Measurements from ENCODE around the gene COPZ1.
"Not testable (repeated sequence)": the region's sequence is repeated elsewhere in the genome, so short reads cannot be mapped to it uniquely, and the experiment has no call there.

Gene COPZ1

GRCh38 chr12:54337280-54337842 lies 12.4 kb downstream of the COPZ1 start:
- DNase-seq, result no peak

DNA sequence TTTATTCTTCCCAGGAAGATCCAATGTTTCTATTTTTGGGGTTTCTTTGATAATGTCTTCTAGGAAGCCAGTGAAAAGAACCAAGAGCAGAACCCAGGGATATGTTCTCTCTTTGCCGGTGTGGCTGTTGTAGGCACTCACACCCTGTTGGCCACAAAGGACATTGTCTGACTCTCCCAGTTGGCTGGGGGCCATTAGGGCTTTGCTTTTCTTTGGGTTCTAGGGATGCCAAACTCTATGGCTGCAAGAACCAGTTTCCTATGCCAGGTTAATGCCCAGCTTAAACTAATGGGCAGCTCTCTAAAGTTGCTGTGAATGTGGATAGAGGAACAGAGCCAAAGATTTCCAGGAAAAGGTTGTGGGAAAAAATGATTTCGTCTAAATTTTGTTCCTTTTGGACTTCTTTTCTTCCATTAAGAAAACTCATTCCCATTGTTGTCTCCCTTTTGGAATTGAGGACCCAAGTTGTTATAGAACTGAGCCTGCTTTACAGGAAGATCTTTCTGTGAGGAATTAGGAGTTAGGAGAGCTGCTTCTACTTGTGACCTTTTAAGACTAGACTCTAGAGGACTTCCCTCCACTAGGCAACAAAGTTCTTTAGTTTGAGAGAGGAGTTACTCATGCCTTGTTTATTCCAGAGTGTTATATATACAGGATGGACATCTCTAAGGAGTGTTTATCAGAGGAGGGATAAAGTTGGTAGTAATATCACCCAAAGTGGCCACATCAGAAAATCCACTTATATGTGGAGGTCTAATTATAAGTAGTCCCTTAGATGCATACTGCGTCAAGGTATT lies 13.1 kb downstream of the COPZ1 start:
- DNase-seq, result no peak

DNA sequence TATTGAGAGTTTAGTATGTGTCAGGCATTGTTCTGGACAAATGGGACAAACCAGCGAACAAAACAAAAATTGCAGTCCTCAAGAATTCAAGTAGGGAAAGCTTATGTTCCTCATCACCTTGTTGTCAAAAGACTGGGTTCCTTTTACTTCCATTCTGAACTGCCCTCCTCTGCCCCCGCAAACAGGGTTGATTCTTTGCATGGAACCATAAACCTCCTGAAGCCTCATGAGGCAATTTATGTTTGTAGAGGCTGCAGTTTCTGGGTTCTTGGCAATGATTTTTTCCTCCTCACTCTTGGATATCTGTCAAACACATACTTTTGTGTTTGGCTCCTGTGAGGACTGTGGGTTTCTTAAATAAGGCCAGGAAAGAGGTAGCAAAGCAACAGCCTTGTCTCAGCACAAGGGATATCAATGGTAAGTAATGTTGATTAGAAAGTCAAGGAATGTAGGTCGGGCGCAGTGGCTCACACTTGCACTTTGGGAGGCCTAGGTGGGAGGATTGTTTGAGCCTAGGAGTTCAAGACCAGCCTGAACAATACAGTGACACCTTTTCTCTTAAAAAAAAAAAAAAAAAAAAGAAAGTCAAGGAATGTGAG lies 13.9 kb downstream of the COPZ1 start:
- no peak for DNase-seq

DNA sequence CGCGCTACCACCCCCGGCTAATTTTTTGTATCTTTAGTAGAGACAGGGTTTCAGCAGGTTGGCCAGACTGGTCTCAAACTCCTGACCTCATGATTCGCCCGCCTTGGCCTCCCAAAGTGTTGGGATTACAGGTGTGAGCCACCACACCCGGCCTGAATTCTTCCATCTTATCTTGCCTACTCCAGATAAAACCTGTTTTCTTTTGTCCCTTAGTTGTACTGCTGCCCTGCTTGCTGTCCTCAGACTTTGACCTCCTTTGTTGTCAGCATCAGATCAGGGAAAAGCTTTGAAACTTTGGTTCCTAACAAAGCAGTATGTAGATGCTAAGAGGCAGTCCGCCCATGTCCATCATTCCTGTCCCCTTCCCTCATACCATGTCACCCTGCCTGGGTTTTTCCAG lies 15.9 kb downstream of the COPZ1 start:
- DNase-seq, result no peak

DNA sequence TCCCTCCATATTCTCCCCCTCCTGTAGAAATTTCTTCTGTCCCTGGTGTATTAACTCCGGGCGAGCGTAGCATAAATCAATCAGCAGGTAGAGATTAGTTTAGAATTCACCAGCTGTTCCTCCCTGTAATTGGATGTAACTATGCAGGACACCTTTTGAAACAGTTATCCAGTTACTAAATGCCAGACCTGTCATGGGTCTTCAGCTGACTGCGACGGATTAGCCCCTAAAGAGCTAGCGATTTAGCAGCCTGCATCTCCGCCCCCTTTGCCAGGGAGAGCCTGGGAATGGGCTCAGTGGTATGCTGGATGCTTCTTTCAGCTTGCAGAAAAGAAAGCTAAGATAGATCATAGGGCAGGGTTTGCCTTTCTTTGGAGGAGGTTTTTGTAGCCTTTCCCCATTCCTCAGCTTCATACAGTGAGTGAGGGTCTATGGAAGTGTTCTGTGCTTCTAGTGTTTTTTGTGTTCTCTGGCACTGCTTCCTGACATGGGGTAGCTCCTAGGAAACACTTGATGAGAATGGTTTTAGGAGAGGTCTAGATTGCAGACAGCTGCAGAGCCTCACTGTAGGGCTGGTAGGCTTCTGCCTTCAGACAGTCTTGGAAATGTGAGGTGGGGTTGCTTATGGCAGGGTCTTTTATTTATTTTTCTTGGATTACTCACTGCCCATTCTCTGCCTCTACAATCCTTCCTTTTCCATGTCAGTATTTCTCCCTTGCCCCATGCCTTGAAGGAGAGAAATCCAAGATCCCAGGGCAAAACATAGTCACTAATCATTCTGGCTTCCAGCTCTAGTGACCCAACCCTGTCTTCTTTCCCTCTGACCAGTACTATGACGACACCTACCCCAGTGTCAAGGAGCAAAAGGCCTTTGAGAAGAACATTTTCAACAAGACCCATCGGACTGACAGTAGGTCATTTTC lies 16.7 kb downstream of the COPZ1 start:
- no peak for DNase-seq

GRCh38 chr12:54349036-54349435 lies 24.1 kb downstream of the COPZ1 start:
- DNase-seq, result no peak

- DNase-seq, result no peak
Measured at GRCh38 chr12:54349679-54350078, 24.7 kb downstream of the COPZ1 start.

DNA sequence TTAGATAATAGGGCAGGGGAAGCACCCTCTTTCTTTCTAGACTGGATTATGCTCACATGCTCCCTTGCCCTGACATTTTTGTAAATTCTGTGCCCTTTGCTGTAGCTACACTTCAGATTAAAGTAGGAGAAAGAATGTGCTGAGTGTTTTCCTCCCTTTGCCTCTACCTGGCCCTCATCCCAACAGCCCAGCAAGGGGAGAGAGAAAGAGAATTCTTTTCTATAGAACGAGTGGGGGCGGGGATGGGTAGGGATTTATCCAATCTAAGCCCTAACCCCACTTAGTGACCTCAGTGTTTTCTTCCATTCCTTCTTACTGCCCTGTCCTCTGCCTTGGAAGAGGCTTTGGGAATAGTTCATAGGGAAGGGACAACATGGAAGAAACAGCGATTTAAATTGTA lies 25.8 kb downstream of the COPZ1 start:
- DNase-seq, result no peak

DNA sequence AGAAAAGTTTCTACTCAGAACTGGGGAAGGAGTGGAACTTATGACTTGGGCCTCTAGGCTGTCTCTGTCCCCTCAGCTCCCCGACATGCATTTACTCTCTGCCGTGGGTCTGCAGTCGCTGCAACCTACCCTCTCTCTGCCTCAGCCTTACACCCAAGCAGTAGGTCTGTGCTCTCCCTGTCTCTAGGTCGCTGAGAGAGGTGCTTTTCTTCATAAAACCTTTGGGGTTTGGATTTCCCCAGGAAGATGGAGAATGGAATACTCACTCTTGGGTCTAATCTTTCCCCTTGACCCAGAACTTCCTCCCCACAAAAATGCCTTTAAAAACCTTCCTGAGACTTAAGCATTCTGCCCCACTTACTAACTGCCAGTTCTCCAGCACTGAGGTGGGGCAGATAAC lies 26.4 kb downstream of the COPZ1 start:
- DNase-seq, result no peak

DNA sequence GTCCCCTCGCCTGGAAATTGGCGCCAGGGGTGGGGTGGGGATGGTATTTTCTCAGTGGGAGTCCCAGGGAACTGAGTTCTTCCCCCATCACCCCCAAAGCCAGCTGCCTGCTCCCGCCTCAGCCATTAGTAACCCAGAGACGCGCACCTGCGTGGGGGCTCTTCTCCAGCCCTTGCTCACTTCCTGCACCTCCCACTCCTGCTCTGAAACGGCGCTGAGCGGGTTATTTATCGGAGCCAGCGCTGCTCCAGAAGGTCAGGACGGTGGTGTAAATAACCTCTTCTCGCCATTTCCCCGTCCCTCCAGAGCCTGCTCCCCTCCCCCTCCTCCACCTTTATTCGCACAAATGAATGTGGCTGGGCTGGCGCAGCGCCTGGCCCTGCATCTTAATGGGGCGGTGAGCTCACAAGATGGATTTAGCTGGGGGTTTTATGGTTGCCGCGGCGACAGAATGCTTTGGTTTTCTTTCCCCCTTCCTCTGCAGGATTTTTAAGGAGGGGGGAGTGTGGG lies 27.1 kb downstream of the COPZ1 start:
- peak in 1 of 2 experiments; percentile 15 for DNase-seq

- no peak for DNase-seq
Measured at GRCh38 chr12:54352891-54353874, 28.3 kb downstream of the COPZ1 start.

- not testable (repeated sequence) for DNase-seq
Measured at GRCh38 chr12:54354271-54354670, 29.3 kb downstream of the COPZ1 start.

DNA sequence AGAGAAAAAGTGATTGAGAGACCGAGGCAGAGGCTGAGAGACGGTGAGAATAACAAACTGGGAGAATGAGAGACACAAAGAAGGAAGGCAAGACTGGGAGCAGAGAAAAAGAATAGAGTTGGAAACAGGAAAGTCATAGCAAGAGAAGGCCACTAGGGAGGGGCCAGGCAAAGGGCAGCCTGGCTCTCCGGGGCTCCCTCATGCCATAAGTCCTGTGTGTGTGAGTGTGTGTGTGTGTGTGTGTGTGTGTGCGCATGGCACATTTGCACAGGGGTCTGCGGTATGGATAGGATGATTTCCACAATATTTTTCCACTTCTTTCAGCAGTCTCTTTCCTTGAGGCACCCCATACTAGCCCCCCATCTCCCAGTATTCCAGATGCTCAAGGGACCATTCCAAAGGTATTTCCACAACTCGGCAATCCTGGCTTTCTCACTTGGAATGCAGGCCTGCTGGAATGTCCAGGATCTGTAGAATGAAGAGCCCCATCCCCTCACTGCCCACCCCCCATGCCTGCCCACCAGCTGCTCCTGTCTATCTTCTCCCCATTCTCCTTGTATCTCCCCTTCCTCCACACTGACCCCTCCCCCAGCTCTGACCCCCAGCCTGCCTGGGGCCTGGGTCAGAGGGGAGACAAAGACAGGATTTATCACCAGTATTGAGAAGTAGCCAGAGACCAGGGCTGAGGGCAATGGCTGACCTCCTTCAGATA lies 30.3 kb downstream of the COPZ1 start:
- no peak for DNase-seq

DNA sequence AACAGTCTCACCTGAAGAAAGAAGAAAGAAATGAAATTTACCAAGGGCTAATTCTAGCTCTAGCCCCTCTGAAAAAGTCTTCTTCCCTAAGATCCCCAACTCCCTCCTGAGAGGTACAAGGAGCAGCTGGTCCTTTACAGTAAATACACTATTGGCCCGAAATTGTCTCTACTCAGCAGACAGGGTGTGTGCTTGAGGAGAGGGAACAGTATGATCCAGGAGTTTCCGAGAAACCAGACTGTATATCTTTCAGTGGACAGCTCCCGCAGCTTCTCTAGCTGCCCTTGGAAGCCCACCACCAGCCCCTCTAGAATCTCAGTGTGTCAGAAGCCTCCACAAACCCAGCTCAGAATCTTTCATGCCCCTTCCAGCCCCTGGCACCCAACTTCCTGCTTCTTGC lies 31.3 kb downstream of the COPZ1 start:
- DNase-seq, result no peak

DNA sequence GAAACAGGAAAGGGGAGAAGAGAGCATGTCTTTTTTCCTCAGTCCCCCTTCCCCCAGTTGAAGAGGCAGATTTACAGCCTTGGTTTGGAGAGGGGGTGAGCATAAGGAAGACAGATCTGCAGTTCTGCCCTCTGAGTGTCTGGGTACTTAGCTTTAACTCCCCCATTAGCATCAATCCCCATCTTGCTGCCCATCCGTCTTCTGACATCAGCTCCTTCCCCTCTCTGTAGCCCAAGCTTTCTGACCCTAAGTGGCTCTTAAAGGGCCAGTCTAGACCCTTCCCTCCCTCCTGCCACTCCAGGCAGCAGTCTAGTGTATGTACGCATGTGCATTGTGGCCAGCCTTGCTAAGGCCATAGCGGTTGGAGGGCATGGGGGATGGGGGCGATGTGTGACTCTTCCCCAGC lies 32.0 kb downstream of the COPZ1 start:
- no peak for DNase-seq

GRCh38 chr12:54357506-54358190 lies 32.7 kb downstream of the COPZ1 start:
- no peak for DNase-seq

GRCh38 chr12:54358191-54358944 lies 33.4 kb downstream of the COPZ1 start:
- peak; percentile 11 to 43 for DNase-seq

- peak; percentile 80 to 97 for DNase-seq
Measured at GRCh38 chr12:54358945-54359761, 34.2 kb downstream of the COPZ1 start.
